MM.1S (cell line): ENCODE results near the gene FUT8.

Experiments used
- CTCF ChIP-seq: fragments of 300-600 bp; sonication (generic); IDR thresholded peaks from 2 replicates; pipeline ENCODE4 v1.5.1; 2016; ENCODE audit warnings: antibody characterized with exemption, low read length, mixed read lengths
- EZH2phosphoT487 ChIP-seq: fragments of 300-600 bp; sonication (generic); IDR thresholded peaks from 2 replicates; pipeline ENCODE4 v1.6.1; 2018; ENCODE audit warnings: antibody characterized with exemption, low read length

GRCh38 chr14:65549429-65549828 lies 136.9 kb downstream of the FUT8 start:
- TF ChIP-seq EZH2phosphoT487: no peak
- no peak for TF ChIP-seq CTCF
